Measurements from ENCODE around the gene ETHE1. TPM values are rescaled to one million over a fixed set of nuclear protein-coding genes. Genes with fewer than 3 reads are reported as not detected.

ETHE1 gene
- 10 to 100 TPM; 41.5 to 44.8 TPM for total RNA-seq

DNA sequence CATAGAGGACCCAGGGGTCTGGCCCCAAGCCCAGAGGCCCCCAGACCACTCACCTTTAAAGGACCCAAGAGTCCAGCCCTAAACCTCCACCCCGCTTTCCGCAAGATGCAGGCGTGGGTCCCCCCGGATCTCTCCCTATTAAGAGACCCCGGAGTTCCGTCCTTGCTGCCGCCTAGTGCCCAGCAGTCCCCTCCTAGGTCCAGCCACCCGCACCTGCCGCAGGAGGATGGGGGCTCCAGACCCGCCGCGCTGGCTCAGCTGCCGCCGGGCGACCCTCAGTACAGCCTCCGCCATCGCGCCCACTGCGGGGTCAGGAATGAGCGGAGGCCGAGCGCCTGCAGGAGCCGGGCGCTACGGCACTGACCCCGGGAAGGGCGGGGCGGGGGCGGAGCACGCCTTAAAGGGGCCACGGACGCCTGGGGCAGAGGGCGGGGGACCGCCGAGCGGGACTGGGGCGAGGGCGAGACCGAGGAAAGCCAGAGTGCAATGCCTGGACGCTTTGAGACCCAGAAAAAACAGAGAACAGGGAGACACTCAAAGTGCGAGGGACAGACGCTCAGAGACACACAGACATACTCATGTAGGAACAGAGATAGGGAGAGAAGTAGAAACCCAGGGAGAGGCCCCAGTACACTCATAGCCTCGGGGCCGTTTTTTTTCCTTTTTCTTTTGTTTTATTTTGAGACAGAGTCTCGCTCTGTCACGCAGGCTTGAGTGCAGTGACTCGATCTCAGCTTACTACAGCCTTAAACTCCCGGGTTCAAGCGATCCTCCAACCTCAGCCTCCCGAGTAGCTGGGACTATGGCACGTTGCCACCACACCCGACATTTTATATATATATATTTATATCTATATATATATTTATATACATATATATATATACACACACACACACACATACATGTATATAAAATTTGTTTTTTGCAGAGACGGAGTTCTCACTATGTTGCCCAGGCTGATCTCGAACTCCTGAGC is at the start of gene ETHE1:
TSS of gene ETHE1 (minus strand) at position 318 of the 976 bp plus-strand sequence. CDS start at position 294, 24 bp downstream.
- Mint-ChIP-seq H3K4me1 (peaks cover 23% of the 10 kb centered on the region), H3K4me3 (peak within 1 kb of the TSS; percentile 94), H3K9me3 (no peaks in the 10 kb centered on the region), H3K36me3 (peaks cover 5% of the 10 kb centered on the region), H3K27ac (peak within 1 kb of the TSS; percentile 92), H3K27me3 (no peaks in the 10 kb centered on the region)
- peak; percentile 83 for DNase-seq

DNA sequence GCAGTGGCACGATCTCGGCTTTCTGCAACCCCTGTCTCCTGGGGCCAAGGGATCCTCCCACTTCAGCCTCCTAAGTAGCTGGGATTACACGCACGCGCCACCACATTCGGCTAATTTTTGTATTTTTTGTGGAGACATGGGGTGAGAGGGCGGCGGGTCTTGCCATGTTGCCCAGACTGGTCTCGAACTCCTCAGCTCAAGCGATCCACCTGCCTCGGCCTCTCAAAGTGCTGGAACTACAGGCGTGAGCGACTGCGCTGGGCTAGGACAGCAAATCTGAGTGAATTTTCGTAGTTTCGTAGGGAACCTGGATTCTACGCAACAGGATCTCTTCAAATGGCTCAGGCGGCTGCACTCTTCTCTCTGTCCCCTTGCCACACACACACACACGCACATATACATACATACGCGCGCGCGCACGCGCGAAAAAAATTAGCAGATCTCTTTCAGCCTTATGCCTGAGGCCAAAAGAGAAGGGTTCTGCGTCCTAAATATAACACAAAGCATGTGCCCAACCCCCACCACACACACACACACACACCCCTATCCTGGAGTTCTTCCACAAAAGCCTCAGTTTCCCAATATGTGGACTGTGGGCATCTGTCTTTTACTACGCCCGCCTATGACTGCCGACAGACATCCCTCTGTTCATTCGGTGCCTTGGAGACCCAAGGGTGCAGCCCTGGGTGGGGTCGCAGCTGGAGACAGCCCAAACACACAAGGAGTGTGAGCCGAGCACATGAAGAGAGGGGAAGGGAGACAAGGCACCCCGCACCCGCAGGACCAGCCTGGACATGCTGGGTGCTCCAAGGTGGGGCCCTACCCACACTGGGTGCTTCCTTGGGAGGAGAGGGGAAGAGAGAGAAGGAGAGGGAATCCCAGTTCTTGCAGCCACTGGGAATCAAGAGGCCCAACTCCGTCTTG is 49.2 kb upstream of the ETHE1 start:
- Mint-ChIP-seq H3K36me3 (peaks cover 8% of the 10 kb centered on the region), H3K9me3 (no peaks in the 10 kb centered on the region), H3K4me1 (peaks cover 37% of the 10 kb centered on the region), H3K27ac (peak overlapping the region; percentile 69), H3K27me3 (no peaks in the 10 kb centered on the region), H3K4me3 (peak overlapping the region; percentile 63)
- no peak for DNase-seq

DNA sequence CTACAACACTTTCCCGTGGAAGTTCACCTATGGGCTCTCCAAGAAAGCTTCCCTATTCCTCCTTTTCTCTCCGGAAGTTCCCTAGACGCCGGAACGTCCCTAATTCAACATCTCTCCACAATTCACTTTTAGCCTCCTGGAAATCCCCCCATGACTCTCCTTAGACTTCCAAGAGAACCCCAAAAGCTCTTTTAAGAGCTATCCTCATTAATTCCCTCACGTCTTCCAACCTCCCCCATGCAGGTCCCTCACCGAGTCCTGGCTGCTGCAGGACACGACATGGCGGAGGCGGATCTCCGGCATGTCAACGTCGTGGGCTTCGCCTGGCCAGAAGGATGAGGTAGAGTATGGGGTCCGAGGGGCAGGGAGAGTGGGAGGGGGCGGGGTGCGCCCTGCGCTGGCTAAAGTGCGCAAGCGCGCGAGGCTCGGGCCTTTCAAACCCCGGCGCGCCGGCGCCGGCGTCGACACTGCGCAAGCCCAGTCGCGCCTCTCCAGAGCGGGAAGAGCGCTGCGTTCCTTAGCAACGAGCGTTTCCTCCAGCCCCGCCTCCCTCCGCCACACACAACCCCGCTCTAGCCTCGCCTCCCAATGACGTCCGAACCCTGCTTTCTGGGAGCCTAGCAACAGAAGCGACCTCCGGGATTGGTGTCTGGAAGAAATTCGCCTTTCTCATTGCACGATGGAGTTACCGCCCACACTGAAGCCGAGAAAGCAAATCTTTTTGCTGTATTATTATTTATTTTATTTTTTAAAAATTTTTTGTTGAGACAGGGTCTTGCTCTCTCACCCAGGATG is 48.4 kb upstream of the ETHE1 start, which contains the start of the genes PINLYP and XRCC1:
TSS of gene PINLYP (plus strand) at position 646 of the 795 bp plus-strand sequence. CDS start 1,391 bp downstream, outside the sequence.
TSS of gene XRCC1 (minus strand) at position 372 of the 795 bp plus-strand sequence. CDS start at position 303, 69 bp downstream.
- Mint-ChIP-seq H3K4me3 (peak within 1 kb of the TSS; percentile 95), H3K4me1 (peaks cover 36% of the 10 kb centered on the region), H3K27ac (peak within 1 kb of the TSS; percentile 90), H3K27me3 (no peaks in the 10 kb centered on the region), H3K36me3 (peaks cover 8% of the 10 kb centered on the region), H3K9me3 (no peaks in the 10 kb centered on the region)
- peak; percentile 97 for DNase-seq

DNA sequence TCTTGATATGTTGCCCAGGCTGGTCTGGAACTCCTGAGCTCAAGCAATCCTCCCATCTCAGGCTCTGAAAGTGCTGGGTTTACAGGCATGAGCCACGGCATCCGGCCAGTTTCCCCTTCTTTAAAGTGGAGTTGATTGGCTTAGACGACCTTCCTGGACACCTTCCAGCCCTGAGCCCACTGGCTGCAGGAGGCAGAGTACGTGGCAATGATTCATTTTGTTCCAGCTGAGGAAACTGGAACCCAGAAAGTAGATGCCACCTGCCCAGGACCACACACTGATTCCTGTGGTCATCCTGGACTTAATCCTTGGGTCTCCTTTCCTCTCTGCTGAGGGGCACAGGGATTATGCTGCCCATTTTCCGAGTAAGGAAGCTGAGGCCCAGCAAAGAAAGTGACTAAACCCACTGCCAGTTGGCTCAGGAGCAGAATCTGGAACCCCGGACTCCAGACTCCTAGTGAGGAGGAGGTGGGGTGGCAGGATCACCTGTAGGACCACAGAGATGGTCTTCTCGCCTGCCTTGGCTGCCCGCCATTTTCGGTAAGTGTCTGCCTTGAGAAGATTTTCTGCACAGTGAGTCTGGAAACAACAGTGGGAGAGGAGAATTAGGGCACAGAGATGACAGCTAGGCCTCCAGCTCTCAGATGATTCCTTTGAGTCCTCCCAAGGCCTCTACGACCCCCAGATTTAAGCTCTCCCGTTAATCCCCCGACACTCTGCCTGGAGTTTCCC is 47.6 kb upstream of the ETHE1 start:
- H3K4me3 Mint-ChIP-seq = peak overlapping the region; percentile 95
- peaks cover 37% of the 10 kb centered on the region for H3K4me1 Mint-ChIP-seq
- DNase-seq = no peak
- H3K27me3 Mint-ChIP-seq = no peaks in the 10 kb centered on the region
- peaks cover 8% of the 10 kb centered on the region for H3K36me3 Mint-ChIP-seq
- H3K9me3 Mint-ChIP-seq = no peaks in the 10 kb centered on the region
- H3K27ac Mint-ChIP-seq = peak overlapping the region; percentile 90

DNA sequence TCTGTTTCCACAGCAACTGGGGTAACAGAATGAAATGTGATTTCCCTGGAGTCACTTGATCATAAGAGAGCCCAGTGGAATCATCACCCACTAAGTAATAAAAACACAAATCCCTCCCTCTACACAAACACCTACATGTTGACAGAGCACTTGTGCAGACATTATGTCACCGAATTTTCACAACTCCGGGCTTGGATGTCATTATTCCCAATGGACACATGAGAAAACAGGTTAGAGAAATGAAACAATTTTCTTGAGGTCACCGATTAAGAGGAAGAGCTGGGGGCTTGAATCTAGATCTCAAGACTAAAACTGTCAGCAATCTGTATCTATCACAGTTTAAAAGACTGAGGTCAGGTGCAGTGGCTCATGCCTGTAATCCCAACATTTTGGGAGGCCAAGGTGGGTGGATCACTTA is 45.2 kb upstream of the ETHE1 start:
- Mint-ChIP-seq H3K4me1 (peaks cover 30% of the 10 kb centered on the region), H3K27me3 (no peaks in the 10 kb centered on the region), H3K27ac (no peak overlapping the region), H3K4me3 (no peak overlapping the region), H3K9me3 (no peaks in the 10 kb centered on the region), H3K36me3 (peaks cover 2% of the 10 kb centered on the region)
- DNase-seq = no peak

- Mint-ChIP-seq H3K27ac (peak overlapping the region; percentile 34), H3K9me3 (no peaks in the 10 kb centered on the region)
Observed at GRCh38 chr19:43570174-43570791, 43.3 kb upstream of the ETHE1 start.

GRCh38 chr19:43569657-43570056 is 42.7 kb upstream of the ETHE1 start:
- H3K27ac Mint-ChIP-seq = peak overlapping the region; percentile 34

More at GRCh38 chr19:43570174-43570791, 43.3 kb upstream of the ETHE1 start:
- Mint-ChIP-seq H3K27me3 (no peaks in the 10 kb centered on the region), H3K4me1 (peaks cover 21% of the 10 kb centered on the region), H3K36me3 (peaks cover 2% of the 10 kb centered on the region), H3K4me3 (no peak overlapping the region)
- DNase-seq = no peak

GRCh38 chr19:43564800-43565199 is 37.8 kb upstream of the ETHE1 start:
- Mint-ChIP-seq H3K36me3 (peaks cover 37% of the 10 kb centered on the region), H3K4me1 (peaks cover 49% of the 10 kb centered on the region), H3K27me3 (no peaks in the 10 kb centered on the region), H3K27ac (peak overlapping the region; percentile 62), H3K9me3 (peaks cover 3% of the 10 kb centered on the region), H3K4me3 (no peak overlapping the region)
- no peak for DNase-seq

More at GRCh38 chr19:43569657-43570056, 42.7 kb upstream of the ETHE1 start:
- peaks cover 23% of the 10 kb centered on the region for H3K4me1 Mint-ChIP-seq
- no peak for DNase-seq
- H3K27me3 Mint-ChIP-seq = no peaks in the 10 kb centered on the region
- H3K36me3 Mint-ChIP-seq = no peaks in the 10 kb centered on the region
- no peak overlapping the region for H3K4me3 Mint-ChIP-seq
- no peaks in the 10 kb centered on the region for H3K9me3 Mint-ChIP-seq

GRCh38 chr19:43563816-43564457 is 36.9 kb upstream of the ETHE1 start:
- Mint-ChIP-seq H3K9me3 (peaks cover 3% of the 10 kb centered on the region), H3K4me1 (peaks cover 46% of the 10 kb centered on the region), H3K27me3 (no peaks in the 10 kb centered on the region), H3K36me3 (peaks cover 37% of the 10 kb centered on the region), H3K27ac (peak overlapping the region; percentile 84), H3K4me3 (no peak overlapping the region)
- no peak for DNase-seq

DNA sequence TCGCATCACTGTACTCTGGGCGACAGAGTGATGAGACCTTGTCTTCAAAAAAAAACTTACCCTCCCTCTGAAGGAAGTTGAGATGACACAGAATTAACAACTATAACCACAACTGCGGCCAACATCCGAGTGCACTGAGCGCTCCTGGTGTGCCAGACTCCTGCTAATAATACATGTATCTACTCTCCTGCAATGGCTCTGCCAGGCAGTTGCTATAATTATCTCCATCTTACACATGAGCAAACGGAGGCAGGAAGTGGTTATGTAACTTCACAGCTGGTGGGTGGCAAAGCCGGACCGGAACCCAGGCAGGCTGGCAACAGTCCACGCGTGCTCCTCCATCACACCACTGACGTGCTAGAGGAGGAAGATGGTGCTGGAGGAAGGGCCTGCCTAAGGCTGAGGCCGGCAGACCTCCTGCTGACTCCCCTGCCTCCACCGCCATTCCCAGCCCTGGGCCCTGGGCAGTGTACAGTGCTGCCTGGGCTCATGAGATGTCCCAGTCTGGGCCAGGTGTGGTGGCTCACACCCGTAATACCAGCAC is 35.8 kb upstream of the ETHE1 start:
- peak; percentile 73 for DNase-seq
- H3K4me3 Mint-ChIP-seq = peak overlapping the region; percentile 62
- peaks cover 3% of the 10 kb centered on the region for H3K9me3 Mint-ChIP-seq
- H3K4me1 Mint-ChIP-seq = peaks cover 46% of the 10 kb centered on the region
- peak overlapping the region; percentile 84 for H3K27ac Mint-ChIP-seq
- peaks cover 38% of the 10 kb centered on the region for H3K36me3 Mint-ChIP-seq
- H3K27me3 Mint-ChIP-seq = no peaks in the 10 kb centered on the region

GRCh38 chr19:43562226-43562697 is 35.3 kb upstream of the ETHE1 start:
- H3K4me1 Mint-ChIP-seq = peaks cover 46% of the 10 kb centered on the region

GRCh38 chr19:43561139-43561970 is 34.4 kb upstream of the ETHE1 start:
- Mint-ChIP-seq H3K27me3 (no peaks in the 10 kb centered on the region), H3K4me1 (peaks cover 46% of the 10 kb centered on the region), H3K36me3 (peaks cover 38% of the 10 kb centered on the region), H3K4me3 (no peak overlapping the region), H3K27ac (peak overlapping the region; percentile 84), H3K9me3 (peaks cover 3% of the 10 kb centered on the region)
- no peak for DNase-seq

More at GRCh38 chr19:43562226-43562697, 35.3 kb upstream of the ETHE1 start:
- Mint-ChIP-seq H3K9me3 (peaks cover 3% of the 10 kb centered on the region), H3K27me3 (no peaks in the 10 kb centered on the region), H3K36me3 (peaks cover 38% of the 10 kb centered on the region), H3K4me3 (peak overlapping the region; percentile 62), H3K27ac (peak overlapping the region; percentile 84)
- DNase-seq = no peak
